Endodermal cell (in vitro differentiated cells): ENCODE measurements around the gene MARK3. TPM values are rescaled to one million over a fixed set of nuclear protein-coding genes. Genes with fewer than 3 reads are reported as not detected.

Source experiments
- DNase-seq: peaks from one replicate; pipeline ENCODE4 v3.0.0-alpha.2; 2017
- H3K27ac ChIP-seq: 2 replicates; pipeline ENCODE4 v1.5.1; 2013; ENCODE audit warnings: mild to moderate bottlenecking, low read depth, low read length, moderate library complexity
- H3K27me3 ChIP-seq: 2 replicates; pipeline ENCODE4 v1.6.1; 2013; ENCODE audit warnings: mild to moderate bottlenecking, low read length, moderate library complexity; ENCODE audit not compliant: insufficient read depth, control insufficient read depth, poor library complexity, severe bottlenecking
- H3K36me3 ChIP-seq: 2 replicates; pipeline ENCODE4 v1.7.0; 2013; ENCODE audit warnings: mild to moderate bottlenecking, low read length, moderate library complexity; ENCODE audit not compliant: control insufficient read depth, insufficient read depth
- H3K4me1 ChIP-seq: one replicate; pipeline ENCODE4 v1.7.0; 2013; ENCODE audit warnings: low read length; ENCODE audit not compliant: control insufficient read depth, insufficient read depth
- H3K4me3 ChIP-seq: 2 replicates; pipeline ENCODE4 v1.5.1; 2013; ENCODE audit warnings: mild to moderate bottlenecking, low read length, moderate library complexity
- H3K9ac ChIP-seq: 2 replicates; pipeline ENCODE4 v1.6.1; 2013; ENCODE audit warnings: mild to moderate bottlenecking, low read length, moderate library complexity; ENCODE audit not compliant: poor library complexity, severe bottlenecking; ENCODE audit errors: extremely low read depth
- H3K9me3 ChIP-seq: 2 replicates; pipeline ENCODE4 v1.6.1; 2013; ENCODE audit warnings: mild to moderate bottlenecking, low read length, moderate library complexity; ENCODE audit not compliant: control insufficient read depth
- H3K27ac Mint-ChIP-seq: 2 replicates; pipeline ENCODE4 v1.8.0; 2020; ENCODE audit warnings: mixed read lengths
- H3K27me3 Mint-ChIP-seq: 2 replicates; pipeline ENCODE4 v1.8.0; 2021; ENCODE audit warnings: mild to moderate bottlenecking, mixed read lengths; ENCODE audit not compliant: insufficient read depth
- H3K36me3 Mint-ChIP-seq: 2 replicates; pipeline ENCODE4 v1.8.0; 2020; ENCODE audit warnings: low read depth, mixed read lengths
- H3K4me1 Mint-ChIP-seq: 2 replicates; pipeline ENCODE4 v1.8.0; 2020; ENCODE audit warnings: mixed read lengths
- H3K4me3 Mint-ChIP-seq: 2 replicates; pipeline ENCODE4 v1.8.0; 2020; ENCODE audit warnings: mild to moderate bottlenecking, moderate library complexity, mixed read lengths
- H3K9me3 Mint-ChIP-seq: 2 replicates; pipeline ENCODE4 v1.8.0; 2020; ENCODE audit warnings: mild to moderate bottlenecking, mixed read lengths
- WGBS, 2 experiments: methylation state at CpG; one replicate each; pipeline versions ENCODE4 v1.1.5 to v1.1.7; 2013; ENCODE audit warnings: missing lambda C conversion rate in 2 of 2, mixed read lengths in 1 of 2; ENCODE audit not compliant: insufficient coverage in 1 of 2, insufficient read length in 1 of 2; 5-methylcytosine and 5-hydroxymethylcytosine counted together
- total RNA-seq, 2 donors: library from RNA; stranded (reverse); fragmentation: NEBNext Ultra II Directional in 1 of 2; extraction: Animal tissue kit (Norgen Biotek cat#: 25700) in 1 of 2; gene quantifications; 2 replicates in 1 of 2; 3 replicates in 1 of 2; pipeline ENCODE4 v1.2.1, GENCODE V29; 2021
- TF ChIP-seq, protein P1 (sequence below): fragments of 200-600 bp; sonication (generic); conservative IDR thresholded peaks from 2 replicates; pipeline ENCODE4 v1.5.0; 2021; ENCODE audit warnings: antibody characterized with exemption, mild to moderate bottlenecking

Gene MARK3
- total RNA-seq, 2 donors from 2014 or later, result 95.8 to 106 TPM

DNA sequence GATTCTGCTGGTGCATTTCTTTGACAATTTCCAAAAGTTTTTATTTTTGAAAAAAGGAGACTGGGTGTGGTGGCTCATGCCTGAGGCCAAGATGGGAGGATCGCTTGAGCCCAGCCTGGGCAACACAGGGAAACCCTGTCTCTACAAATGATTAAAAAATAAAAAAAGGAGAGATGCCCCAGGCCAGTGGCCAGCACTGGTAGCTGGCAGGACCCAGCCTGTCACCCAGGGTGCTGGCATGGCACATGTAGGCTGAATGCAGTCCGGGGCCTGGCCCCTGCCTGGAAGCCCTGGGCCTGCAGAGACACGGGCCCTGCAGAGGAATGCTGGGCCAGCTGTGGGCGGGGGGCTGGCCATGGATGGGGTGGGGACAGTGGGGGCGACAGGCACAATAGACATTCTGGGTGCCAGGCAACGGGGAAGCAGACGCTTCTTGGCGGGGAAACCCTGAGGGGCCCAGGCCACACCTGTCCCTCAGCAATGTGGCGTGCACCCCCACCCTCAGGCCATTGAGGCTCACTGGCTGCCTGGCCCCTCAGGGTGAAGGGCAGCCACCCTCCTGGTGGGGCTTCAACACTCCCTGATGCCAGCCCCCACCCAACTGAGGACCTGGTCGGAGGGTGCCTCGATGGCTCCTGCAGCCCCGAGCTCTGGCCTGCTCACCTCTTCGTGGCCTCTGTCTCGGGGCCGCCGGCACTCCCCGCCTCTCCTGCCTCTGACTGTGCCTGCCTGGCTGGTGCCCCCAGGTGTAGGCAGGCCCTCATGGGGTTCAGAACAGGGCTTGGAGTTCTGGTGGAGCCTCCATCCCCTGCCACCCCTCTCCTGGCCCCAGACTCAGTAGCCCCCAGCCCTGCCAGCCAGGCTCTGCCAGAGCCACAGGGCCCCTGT lies 155.8 kb downstream of the MARK3 start:
- no peak overlapping the region for H3K4me3 Mint-ChIP-seq
- Histone ChIP-seq H3K9me3 (no peaks in the 10 kb centered on the region), H3K9ac (no peak overlapping the region), H3K4me1 (peaks cover 11% of the 10 kb centered on the region), H3K4me3 (no peak overlapping the region), H3K27ac (peak overlapping the region; percentile 100), H3K27me3 (no peaks in the 10 kb centered on the region), H3K36me3 (no peaks in the 10 kb centered on the region)
- H3K27ac Mint-ChIP-seq, result no peak overlapping the region
- H3K4me1 Mint-ChIP-seq, result no peaks in the 10 kb centered on the region
- no peak for DNase-seq
- H3K9me3 Mint-ChIP-seq, result no peaks in the 10 kb centered on the region
- TF ChIP-seq, protein P1, sequence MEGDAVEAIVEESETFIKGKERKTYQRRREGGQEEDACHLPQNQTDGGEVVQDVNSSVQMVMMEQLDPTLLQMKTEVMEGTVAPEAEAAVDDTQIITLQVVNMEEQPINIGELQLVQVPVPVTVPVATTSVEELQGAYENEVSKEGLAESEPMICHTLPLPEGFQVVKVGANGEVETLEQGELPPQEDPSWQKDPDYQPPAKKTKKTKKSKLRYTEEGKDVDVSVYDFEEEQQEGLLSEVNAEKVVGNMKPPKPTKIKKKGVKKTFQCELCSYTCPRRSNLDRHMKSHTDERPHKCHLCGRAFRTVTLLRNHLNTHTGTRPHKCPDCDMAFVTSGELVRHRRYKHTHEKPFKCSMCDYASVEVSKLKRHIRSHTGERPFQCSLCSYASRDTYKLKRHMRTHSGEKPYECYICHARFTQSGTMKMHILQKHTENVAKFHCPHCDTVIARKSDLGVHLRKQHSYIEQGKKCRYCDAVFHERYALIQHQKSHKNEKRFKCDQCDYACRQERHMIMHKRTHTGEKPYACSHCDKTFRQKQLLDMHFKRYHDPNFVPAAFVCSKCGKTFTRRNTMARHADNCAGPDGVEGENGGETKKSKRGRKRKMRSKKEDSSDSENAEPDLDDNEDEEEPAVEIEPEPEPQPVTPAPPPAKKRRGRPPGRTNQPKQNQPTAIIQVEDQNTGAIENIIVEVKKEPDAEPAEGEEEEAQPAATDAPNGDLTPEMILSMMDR, result no peak
- H3K27me3 Mint-ChIP-seq, result peaks cover 3% of the 10 kb centered on the region
- WGBS, 2 experiments, result 83 to 88% methylated on average over 13 to 16 of the region's 17 CpGs
- H3K36me3 Mint-ChIP-seq, result no peaks in the 10 kb centered on the region

DNA sequence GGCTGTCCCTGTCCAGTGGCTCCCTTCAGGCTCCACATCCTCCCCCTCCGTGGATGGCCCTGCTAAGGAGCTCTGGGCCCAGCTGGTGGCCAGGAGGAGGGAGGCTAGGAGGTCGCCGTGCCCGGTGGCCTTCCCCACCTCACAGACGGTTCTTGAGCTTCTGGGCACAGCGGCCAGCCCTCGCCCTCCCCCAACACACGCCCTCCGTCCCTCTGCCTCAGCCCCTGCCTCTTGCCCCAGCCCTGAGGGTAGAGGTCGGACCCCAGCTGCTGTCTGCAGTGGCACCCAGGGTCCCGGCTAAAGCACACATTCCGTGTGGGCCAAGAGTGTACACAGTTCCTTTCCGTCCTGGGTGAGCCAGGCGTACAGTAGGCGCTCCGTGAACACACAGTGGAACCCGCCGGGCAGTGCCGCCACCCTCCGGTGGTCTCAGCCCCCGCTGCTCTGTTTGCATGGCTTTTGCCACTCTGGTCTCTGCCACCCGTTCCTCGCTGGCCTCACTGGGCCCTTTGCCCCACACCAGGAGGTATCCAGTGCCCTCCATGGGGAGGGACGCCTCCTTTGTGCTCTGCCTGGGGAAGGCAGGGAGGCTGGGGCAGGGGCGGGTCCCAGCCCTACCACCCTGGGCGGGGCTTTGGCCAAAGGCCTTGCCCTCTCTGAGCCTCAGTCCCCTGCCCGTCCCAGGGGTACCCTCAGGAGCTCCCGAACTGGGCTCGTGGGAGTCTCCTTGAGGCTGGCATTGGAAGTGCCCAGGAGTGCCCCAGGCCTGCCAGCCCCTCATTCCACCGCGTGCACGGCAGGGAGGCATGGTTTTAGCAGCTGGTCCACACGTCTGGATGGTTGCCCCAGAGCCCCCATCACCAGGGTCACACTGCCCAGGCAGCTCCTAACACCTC lies 156.7 kb downstream of the MARK3 start:
- Mint-ChIP-seq H3K4me1 (no peaks in the 10 kb centered on the region), H3K27ac (peak overlapping the region; percentile 17), H3K9me3 (no peaks in the 10 kb centered on the region), H3K27me3 (peaks cover 3% of the 10 kb centered on the region), H3K4me3 (no peak overlapping the region), H3K36me3 (no peaks in the 10 kb centered on the region)
- peaks cover 11% of the 10 kb centered on the region for H3K4me1 ChIP-seq
- TF ChIP-seq, protein P1, result peak; percentile 22
- no peaks in the 10 kb centered on the region for H3K9me3 ChIP-seq
- H3K36me3 ChIP-seq, result no peaks in the 10 kb centered on the region
- H3K27ac ChIP-seq, result peak overlapping the region; percentile 100
- WGBS, 2 experiments, result 79% methylated on average over 17 to 33 of the region's 33 CpGs
- no peak for DNase-seq
- no peak overlapping the region for H3K4me3 ChIP-seq
- peak overlapping the region; percentile 47 for H3K9ac ChIP-seq
- no peaks in the 10 kb centered on the region for H3K27me3 ChIP-seq

DNA sequence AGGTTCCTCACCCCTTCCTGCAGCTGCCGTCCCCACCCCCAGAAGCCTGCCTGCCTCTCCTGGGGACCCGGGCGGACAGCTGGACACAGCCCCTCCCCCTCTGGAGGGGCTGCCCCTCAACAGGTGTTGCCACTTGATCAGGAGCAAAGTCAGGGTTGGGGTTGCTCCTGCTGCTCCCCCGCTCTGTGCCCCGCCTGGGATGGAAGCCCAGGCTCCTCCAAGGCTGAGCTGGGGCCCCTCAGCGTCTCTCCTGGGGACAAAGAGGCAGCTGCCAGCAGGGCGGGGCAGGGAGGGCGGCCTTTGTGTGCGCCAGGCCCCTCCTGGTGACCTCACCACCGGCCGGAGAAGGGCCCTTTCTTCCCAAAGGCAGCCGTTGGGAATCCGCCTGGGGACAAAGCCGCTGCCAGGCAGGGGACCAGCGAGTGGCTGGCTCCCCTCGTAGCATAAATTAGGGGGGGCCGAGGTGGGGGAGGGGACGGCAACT lies 157.4 kb downstream of the MARK3 start:
- H3K4me1 Mint-ChIP-seq, result no peaks in the 10 kb centered on the region
- H3K27me3 Mint-ChIP-seq, result peaks cover 3% of the 10 kb centered on the region
- peak overlapping the region; percentile 80 for H3K27ac Mint-ChIP-seq
- no peak overlapping the region for H3K4me3 Mint-ChIP-seq
- H3K36me3 ChIP-seq, result no peaks in the 10 kb centered on the region
- peak overlapping the region; percentile 47 for H3K9ac ChIP-seq
- DNase-seq, result peak; percentile 93
- peaks cover 11% of the 10 kb centered on the region for H3K4me1 ChIP-seq
- H3K4me3 ChIP-seq, result no peak overlapping the region
- H3K9me3 ChIP-seq, result no peaks in the 10 kb centered on the region
- H3K36me3 Mint-ChIP-seq, result no peaks in the 10 kb centered on the region
- no peaks in the 10 kb centered on the region for H3K9me3 Mint-ChIP-seq
- no peaks in the 10 kb centered on the region for H3K27me3 ChIP-seq
- H3K27ac ChIP-seq, result peak overlapping the region; percentile 100
- 19 to 31% methylated on average over 11 to 18 of the region's 18 CpGs for WGBS, 2 experiments
- TF ChIP-seq, protein P1, result peak; percentile 2
